SK-N-SH treated with all-trans-retinoic acid at 6 μM for 48 hours (cell line): ENCODE results near the gene PRICKLE3.

Experiments
- ATAC-seq: fragments of 200-7000 bp; cut with Tn5 transposase; 3 replicates; pipeline ENCODE4 v1.9.1; 2020; ENCODE audit warnings: mild to moderate bottlenecking, moderate library complexity
- ARNTL ChIP-seq: fragments of 450-650 bp; formaldehyde crosslinking; IDR thresholded peaks from 2 replicates; pipeline ENCODE4 v1.5.0; 2020; ENCODE audit warnings: low read depth, mild to moderate bottlenecking, moderate library complexity, borderline replicate concordance
- BACH2 ChIP-seq: fragments of 250-450 bp; sonication (Bioruptor Pico); IDR thresholded peaks from 2 replicates; pipeline ENCODE4 v1.9.0; 2021; ENCODE audit warnings: mild to moderate bottlenecking, borderline replicate concordance
- CSDC2 ChIP-seq: fragments of 250-450 bp; sonication (Bioruptor Pico); IDR thresholded peaks from 2 replicates; pipeline ENCODE4 v1.5.0; 2020; ENCODE audit warnings: mild to moderate bottlenecking, moderate library complexity
- ESRRG ChIP-seq: fragments of 250-450 bp; sonication (Bioruptor Pico); IDR thresholded peaks from 2 replicates; pipeline ENCODE4 v1.6.1; 2021; ENCODE audit warnings: mild to moderate bottlenecking
- GLIS3 ChIP-seq: fragments of 250-450 bp; sonication (Bioruptor Pico); IDR thresholded peaks from 2 replicates; pipeline ENCODE4 v1.5.0; 2020; ENCODE audit warnings: mild to moderate bottlenecking, moderate library complexity
- ISL1 ChIP-seq: fragments of 250-450 bp; sonication (Bioruptor Pico); IDR thresholded peaks from 2 replicates; pipeline ENCODE4 v2.1.2; 2022; ENCODE audit warnings: mild to moderate bottlenecking, moderate library complexity
- OSR1 ChIP-seq: fragments of 250-450 bp; sonication (Bioruptor Pico); IDR thresholded peaks from 2 replicates; pipeline ENCODE4 v1.8.0; 2022; ENCODE audit warnings: moderate library complexity, mild to moderate bottlenecking, inconsistent platforms
- PPARA ChIP-seq: fragments of 250-450 bp; sonication (Bioruptor Pico); IDR thresholded peaks from 2 replicates; pipeline ENCODE4 v1.5.0; 2020; ENCODE audit warnings: mild to moderate bottlenecking, borderline replicate concordance
- SNAI2 ChIP-seq: fragments of 250-450 bp; sonication (Bioruptor Pico); IDR thresholded peaks from 2 replicates; pipeline ENCODE4 v1.5.0; 2020; ENCODE audit warnings: mild to moderate bottlenecking, moderate library complexity
- TCF4 ChIP-seq: fragments of 250-450 bp; sonication (Bioruptor Pico); IDR thresholded peaks from 2 replicates; pipeline ENCODE4 v1.8.0; 2021; ENCODE audit warnings: mild to moderate bottlenecking, moderate library complexity, borderline replicate concordance
- TOX ChIP-seq: fragments of 250-450 bp; sonication (Bioruptor Pico); IDR thresholded peaks from 2 replicates; pipeline ENCODE4 v1.8.0; 2021; ENCODE audit warnings: mild to moderate bottlenecking, moderate library complexity, borderline replicate concordance
- ZC3H10 ChIP-seq: fragments of 250-450 bp; sonication (Bioruptor Pico); IDR thresholded peaks from 2 replicates; pipeline ENCODE4 v1.5.1; 2021; ENCODE audit warnings: mild to moderate bottlenecking, moderate library complexity
- ZFP30 ChIP-seq: fragments of 450-650 bp; formaldehyde crosslinking; IDR thresholded peaks from 2 replicates; pipeline ENCODE4 v1.5.0; 2022; ENCODE audit warnings: mild to moderate bottlenecking, moderate library complexity
- ZNF70 ChIP-seq: fragments of 450-650 bp; formaldehyde crosslinking; IDR thresholded peaks from 2 replicates; pipeline ENCODE4 v1.5.0; 2020; ENCODE audit warnings: mild to moderate bottlenecking, moderate library complexity
- ZNF8 ChIP-seq: fragments of 450-650 bp; formaldehyde crosslinking; IDR thresholded peaks from 2 replicates; pipeline ENCODE4 v1.5.0; 2020; ENCODE audit warnings: mild to moderate bottlenecking, moderate library complexity
- TF ChIP-seq, protein P1 (sequence below): fragments of 250-450 bp; sonication (Bioruptor Pico); IDR thresholded peaks from 2 replicates; pipeline ENCODE4 v1.5.0; 2020; ENCODE audit warnings: mild to moderate bottlenecking, moderate library complexity
- TF ChIP-seq, protein P2 (sequence below): fragments of 250-450 bp; sonication (Bioruptor Pico); IDR thresholded peaks from 2 replicates; pipeline ENCODE4 v1.5.1; 2020; ENCODE audit warnings: low read depth, mild to moderate bottlenecking, moderate library complexity
- TF ChIP-seq, protein P3 (sequence below): fragments of 250-450 bp; sonication (Bioruptor Pico); IDR thresholded peaks from 2 replicates; pipeline ENCODE4 v1.8.0; 2021; ENCODE audit warnings: low read depth, mild to moderate bottlenecking, moderate library complexity, borderline replicate concordance
- TF ChIP-seq, protein P4 (sequence below): fragments of 250-450 bp; sonication (Bioruptor Pico); IDR thresholded peaks from 2 replicates; pipeline ENCODE4 v1.5.1; 2021; ENCODE audit warnings: mild to moderate bottlenecking, moderate library complexity
- TF ChIP-seq, protein P5 (sequence below): fragments of 250-450 bp; sonication (Bioruptor Pico); IDR thresholded peaks from 2 replicates; pipeline ENCODE4 v1.8.0; 2020; ENCODE audit warnings: mild to moderate bottlenecking, moderate library complexity, borderline replicate concordance

Gene PRICKLE3

DNA sequence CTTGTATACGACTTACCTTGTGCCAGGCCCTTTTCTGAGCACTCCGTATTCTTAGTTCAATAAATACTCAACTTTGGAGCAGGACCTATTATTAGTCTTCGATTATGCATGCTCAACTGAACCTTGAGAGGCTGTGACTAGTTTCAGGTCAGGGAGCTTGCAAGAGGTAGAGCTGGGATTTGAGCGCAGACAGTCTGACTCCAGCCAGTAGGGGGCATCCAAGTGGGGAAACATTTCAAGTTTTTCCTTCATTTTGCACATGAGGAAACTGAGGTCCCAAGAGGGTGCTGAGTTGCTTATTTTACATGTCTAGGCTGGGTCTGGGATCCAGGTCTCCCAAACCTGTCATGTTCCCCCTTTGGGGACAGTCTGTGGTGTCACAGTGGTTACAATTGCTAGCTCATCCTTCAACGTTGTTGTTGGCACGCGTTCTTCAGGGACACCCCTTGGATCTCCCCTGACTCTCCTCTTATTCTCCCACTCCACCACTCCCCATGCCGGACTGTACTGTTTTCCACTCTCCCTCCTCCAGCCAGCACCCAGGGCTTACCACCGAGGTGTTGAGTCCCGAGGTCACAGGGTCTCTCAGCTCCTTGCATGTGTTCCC, 6.7 kb upstream of the PRICKLE3 start:
- no peak for ATAC-seq
- no peak for TF ChIP-seq ZNF70 (CRISPR knock-in tag)
- no peak for TF ChIP-seq TCF4 (CRISPR knock-in tag)
- no peak for TF ChIP-seq ZNF8 (CRISPR knock-in tag)
- no peak for TF ChIP-seq SNAI2

DNA sequence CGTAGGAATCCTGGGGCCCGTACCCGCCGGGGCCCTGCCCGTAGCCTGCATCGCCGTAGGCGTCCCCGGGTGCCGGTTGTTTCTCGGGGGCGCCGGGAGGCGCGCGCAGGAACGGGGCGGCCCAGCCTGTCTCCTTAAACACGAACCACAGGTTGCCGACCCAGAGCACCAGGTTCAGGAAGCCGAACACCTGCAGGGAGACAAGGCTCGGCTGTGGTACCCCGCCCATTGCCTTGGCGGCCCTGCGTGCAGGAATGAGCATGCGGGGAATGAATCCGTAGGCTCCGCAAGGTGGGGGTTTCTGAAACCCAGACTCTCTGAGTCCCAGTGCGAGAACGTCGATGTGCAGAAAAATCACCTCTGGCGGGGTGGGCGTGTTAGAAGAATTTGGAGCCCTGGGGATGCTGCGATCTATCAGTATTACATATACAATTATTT, 5.4 kb upstream of the PRICKLE3 start:
- ATAC-seq, result peak; percentile 7
- TF ChIP-seq ISL1 (no peak), OSR1 (CRISPR knock-in tag) (no peak), CSDC2 (CRISPR knock-in tag) (no peak), GLIS3 (CRISPR knock-in tag) (no peak)

DNA sequence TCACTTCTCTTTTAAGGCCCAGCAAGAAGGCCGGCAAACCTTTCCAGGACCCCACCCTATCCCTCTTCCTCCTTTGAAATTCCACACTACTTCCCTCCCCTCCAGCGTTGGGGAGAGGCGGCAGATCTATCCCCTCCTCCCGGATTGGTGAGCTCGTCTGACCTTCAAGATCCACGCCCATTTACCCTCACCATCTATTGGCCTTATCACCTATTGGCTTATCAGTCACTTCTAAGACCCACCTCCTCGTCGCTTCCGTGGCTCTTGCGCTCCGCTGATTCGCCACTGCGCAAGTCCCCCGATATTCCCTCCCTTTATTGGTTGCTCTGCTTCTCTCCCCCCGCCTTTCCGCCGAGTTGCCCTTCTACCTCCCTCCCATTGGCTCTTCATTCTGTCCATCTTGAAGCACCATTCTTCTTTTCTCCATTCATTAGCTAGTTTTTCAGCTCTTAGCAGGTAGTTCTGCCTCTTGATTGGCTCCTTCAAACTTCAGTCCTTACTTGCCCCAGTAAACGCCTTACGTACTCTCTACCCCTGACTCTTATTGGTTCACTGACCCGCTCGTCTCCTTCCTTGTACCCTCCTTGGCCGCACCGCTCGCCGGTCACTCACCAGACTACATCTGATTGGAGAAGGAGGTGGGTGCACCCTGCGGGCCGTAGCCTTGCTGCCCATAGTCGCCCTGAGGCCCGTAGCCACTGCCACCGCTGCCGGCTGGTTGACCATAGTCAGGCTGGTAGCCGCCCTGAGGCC, 4.8 kb upstream of the PRICKLE3 start:
- peak; percentile 96 for ATAC-seq

DNA sequence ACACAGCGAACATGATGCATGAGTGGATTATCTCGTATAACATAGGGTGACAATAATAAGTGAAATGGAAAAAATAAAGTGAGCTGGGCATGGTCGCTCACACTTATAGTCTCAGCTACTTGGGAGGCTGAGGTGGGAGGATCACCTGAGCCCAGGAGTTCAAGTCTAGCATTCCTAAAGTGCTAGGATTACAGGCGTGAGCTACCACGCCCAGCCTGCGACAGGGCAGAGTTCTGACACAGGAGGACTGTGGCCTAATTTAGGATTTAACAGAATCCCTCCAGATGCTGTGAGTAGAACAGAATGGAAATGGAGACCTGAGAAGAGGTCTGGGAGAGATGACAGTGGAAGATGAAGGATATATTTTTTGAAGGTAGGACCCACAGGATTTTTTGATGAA, 3.4 kb upstream of the PRICKLE3 start:
- ATAC-seq, result no peak
- TF ChIP-seq ARNTL (CRISPR knock-in tag), result no peak
- TF ChIP-seq BACH2 (CRISPR knock-in tag), result no peak
- TF ChIP-seq ZFP30 (CRISPR knock-in tag), result no peak
- TF ChIP-seq OSR1 (CRISPR knock-in tag), result no peak
- TF ChIP-seq, protein P1, sequence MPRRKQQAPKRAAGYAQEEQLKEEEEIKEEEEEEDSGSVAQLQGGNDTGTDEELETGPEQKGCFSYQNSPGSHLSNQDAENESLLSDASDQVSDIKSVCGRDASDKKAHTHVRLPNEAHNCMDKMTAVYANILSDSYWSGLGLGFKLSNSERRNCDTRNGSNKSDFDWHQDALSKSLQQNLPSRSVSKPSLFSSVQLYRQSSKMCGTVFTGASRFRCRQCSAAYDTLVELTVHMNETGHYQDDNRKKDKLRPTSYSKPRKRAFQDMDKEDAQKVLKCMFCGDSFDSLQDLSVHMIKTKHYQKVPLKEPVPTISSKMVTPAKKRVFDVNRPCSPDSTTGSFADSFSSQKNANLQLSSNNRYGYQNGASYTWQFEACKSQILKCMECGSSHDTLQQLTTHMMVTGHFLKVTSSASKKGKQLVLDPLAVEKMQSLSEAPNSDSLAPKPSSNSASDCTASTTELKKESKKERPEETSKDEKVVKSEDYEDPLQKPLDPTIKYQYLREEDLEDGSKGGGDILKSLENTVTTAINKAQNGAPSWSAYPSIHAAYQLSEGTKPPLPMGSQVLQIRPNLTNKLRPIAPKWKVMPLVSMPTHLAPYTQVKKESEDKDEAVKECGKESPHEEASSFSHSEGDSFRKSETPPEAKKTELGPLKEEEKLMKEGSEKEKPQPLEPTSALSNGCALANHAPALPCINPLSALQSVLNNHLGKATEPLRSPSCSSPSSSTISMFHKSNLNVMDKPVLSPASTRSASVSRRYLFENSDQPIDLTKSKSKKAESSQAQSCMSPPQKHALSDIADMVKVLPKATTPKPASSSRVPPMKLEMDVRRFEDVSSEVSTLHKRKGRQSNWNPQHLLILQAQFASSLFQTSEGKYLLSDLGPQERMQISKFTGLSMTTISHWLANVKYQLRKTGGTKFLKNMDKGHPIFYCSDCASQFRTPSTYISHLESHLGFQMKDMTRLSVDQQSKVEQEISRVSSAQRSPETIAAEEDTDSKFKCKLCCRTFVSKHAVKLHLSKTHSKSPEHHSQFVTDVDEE (CRISPR knock-in tag), result no peak
- TF ChIP-seq ISL1, result no peak
- TF ChIP-seq GLIS3 (CRISPR knock-in tag), result no peak
- TF ChIP-seq PPARA (CRISPR knock-in tag), result no peak
- TF ChIP-seq, protein P2, sequence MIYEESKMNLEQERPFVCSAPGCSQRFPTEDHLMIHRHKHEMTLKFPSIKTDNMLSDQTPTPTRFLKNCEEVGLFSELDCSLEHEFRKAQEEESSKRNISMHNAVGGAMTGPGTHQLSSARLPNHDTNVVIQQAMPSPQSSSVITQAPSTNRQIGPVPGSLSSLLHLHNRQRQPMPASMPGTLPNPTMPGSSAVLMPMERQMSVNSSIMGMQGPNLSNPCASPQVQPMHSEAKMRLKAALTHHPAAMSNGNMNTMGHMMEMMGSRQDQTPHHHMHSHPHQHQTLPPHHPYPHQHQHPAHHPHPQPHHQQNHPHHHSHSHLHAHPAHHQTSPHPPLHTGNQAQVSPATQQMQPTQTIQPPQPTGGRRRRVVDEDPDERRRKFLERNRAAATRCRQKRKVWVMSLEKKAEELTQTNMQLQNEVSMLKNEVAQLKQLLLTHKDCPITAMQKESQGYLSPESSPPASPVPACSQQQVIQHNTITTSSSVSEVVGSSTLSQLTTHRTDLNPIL, result no peak
- no peak for TF ChIP-seq CSDC2 (CRISPR knock-in tag)
- no peak for TF ChIP-seq ESRRG
- TF ChIP-seq ZC3H10 (CRISPR knock-in tag), result no peak
- no peak for TF ChIP-seq ZNF8 (CRISPR knock-in tag)
- TF ChIP-seq SNAI2, result no peak
- TF ChIP-seq, protein P3, sequence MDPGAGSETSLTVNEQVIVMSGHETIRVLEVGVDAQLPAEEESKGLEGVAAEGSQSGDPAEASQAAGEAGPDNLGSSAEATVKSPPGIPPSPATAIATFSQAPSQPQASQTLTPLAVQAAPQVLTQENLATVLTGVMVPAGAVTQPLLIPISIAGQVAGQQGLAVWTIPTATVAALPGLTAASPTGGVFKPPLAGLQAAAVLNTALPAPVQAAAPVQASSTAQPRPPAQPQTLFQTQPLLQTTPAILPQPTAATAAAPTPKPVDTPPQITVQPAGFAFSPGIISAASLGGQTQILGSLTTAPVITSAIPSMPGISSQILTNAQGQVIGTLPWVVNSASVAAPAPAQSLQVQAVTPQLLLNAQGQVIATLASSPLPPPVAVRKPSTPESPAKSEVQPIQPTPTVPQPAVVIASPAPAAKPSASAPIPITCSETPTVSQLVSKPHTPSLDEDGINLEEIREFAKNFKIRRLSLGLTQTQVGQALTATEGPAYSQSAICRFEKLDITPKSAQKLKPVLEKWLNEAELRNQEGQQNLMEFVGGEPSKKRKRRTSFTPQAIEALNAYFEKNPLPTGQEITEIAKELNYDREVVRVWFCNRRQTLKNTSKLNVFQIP (CRISPR knock-in tag), result no peak
- TF ChIP-seq, all 23 proteins: peak for 0

More for the DNA sequence above, 4.8 kb upstream of the PRICKLE3 start:
- TF ChIP-seq OSR1 (CRISPR knock-in tag) (no peak), ZC3H10 (CRISPR knock-in tag) (no peak), ARNTL (CRISPR knock-in tag) (no peak)
- TF ChIP-seq, protein P2, result no peak

DNA sequence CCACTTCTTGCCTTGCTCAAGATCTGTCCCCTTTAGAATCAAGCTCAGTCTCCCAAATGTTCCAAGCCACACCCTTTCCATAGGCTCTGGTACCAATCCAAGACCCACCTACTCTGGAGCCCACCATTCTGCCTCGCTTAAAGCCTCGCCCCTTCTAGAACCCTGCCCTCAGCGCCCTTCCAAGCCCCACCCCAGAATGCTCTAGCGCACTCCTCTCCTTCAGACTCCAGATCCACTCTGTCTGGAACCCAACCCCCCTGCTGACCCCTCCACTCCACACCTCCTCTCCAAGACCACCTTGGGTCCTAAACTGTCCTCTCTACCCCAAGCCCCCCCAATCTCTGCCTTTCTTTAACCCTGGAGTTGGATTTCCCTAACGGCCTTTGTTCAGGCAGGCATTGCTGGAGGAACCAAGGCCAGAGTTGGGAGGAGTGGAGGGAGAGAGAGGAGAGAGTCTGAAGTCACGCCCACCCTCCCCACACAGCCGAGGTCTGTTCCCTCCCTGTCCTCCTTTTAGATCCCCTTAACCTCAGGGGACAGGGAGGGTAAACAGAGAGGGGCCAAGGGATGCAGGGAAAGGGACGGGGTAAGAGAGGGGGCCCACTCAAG, 2.4 kb upstream of the PRICKLE3 start:
- no peak for ATAC-seq
- TF ChIP-seq, protein P4, sequence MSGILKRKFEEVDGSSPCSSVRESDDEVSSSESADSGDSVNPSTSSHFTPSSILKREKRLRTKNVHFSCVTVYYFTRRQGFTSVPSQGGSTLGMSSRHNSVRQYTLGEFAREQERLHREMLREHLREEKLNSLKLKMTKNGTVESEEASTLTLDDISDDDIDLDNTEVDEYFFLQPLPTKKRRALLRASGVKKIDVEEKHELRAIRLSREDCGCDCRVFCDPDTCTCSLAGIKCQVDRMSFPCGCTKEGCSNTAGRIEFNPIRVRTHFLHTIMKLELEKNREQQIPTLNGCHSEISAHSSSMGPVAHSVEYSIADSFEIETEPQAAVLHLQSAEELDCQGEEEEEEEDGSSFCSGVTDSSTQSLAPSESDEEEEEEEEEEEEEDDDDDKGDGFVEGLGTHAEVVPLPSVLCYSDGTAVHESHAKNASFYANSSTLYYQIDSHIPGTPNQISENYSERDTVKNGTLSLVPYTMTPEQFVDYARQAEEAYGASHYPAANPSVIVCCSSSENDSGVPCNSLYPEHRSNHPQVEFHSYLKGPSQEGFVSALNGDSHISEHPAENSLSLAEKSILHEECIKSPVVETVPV (CRISPR knock-in tag), result no peak
- TF ChIP-seq ARNTL (CRISPR knock-in tag) (no peak), TOX (CRISPR knock-in tag) (no peak)
- TF ChIP-seq, protein P5, sequence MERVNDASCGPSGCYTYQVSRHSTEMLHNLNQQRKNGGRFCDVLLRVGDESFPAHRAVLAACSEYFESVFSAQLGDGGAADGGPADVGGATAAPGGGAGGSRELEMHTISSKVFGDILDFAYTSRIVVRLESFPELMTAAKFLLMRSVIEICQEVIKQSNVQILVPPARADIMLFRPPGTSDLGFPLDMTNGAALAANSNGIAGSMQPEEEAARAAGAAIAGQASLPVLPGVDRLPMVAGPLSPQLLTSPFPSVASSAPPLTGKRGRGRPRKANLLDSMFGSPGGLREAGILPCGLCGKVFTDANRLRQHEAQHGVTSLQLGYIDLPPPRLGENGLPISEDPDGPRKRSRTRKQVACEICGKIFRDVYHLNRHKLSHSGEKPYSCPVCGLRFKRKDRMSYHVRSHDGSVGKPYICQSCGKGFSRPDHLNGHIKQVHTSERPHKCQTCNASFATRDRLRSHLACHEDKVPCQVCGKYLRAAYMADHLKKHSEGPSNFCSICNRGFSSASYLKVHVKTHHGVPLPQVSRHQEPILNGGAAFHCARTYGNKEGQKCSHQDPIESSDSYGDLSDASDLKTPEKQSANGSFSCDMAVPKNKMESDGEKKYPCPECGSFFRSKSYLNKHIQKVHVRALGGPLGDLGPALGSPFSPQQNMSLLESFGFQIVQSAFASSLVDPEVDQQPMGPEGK (CRISPR knock-in tag), result no peak
